ENCODE measurements around the gene SPEM1. TPM values are rescaled to one million over a fixed set of nuclear protein-coding genes. Genes with fewer than 3 reads are reported as not detected.

The SPEM1 gene
- total RNA-seq, 1 donor = not detected

- no peak for DNase-seq (ENCODE audit: low read depth)
- H3K4me3 ChIP-seq (ENCODE audit: low read depth, low read length) = no peak overlapping the region
- TF ChIP-seq CTCF (IDR thresholded peaks at IDR 0.05; ENCODE audit: insufficient read depth, low read length) = no peak
Observed at GRCh38 chr17:7410634-7411426, 9.3 kb upstream of the SPEM1 start.

- no peak overlapping the region for H3K4me3 ChIP-seq (ENCODE audit: low read depth, low read length)
- no peak for TF ChIP-seq CTCF (IDR thresholded peaks at IDR 0.05; ENCODE audit: insufficient read depth, low read length)
- no peak for DNase-seq (ENCODE audit: low read depth)
Observed at GRCh38 chr17:7411427-7411750, 8.7 kb upstream of the SPEM1 start.

- no peak for TF ChIP-seq CTCF (IDR thresholded peaks at IDR 0.05; ENCODE audit: insufficient read depth, low read length)
- no peak overlapping the region for H3K4me3 ChIP-seq (ENCODE audit: low read depth, low read length)
- DNase-seq (ENCODE audit: low read depth) = peak; percentile 30
Observed at GRCh38 chr17:7413346-7413985, 6.7 kb upstream of the SPEM1 start.

- DNase-seq (ENCODE audit: low read depth) = no peak
- TF ChIP-seq CTCF (IDR thresholded peaks at IDR 0.05; ENCODE audit: insufficient read depth, low read length) = no peak
Observed at GRCh38 chr17:7414837-7415236, 5.3 kb upstream of the SPEM1 start.

GRCh38 chr17:7415784-7416183, 4.3 kb upstream of the SPEM1 start:
- no peak overlapping the region for H3K4me3 ChIP-seq (ENCODE audit: low read depth, low read length)
- no peak for TF ChIP-seq CTCF (IDR thresholded peaks at IDR 0.05; ENCODE audit: insufficient read depth, low read length)
- no peak for DNase-seq (ENCODE audit: low read depth)

More at GRCh38 chr17:7414837-7415236, 5.3 kb upstream of the SPEM1 start:
- no peak overlapping the region for H3K4me3 ChIP-seq (ENCODE audit: low read depth, low read length)

- no peak for TF ChIP-seq CTCF (IDR thresholded peaks at IDR 0.05; ENCODE audit: insufficient read depth, low read length)
- no peak for DNase-seq (ENCODE audit: low read depth)
- no peak overlapping the region for H3K4me3 ChIP-seq (ENCODE audit: low read depth, low read length)
Observed at GRCh38 chr17:7416323-7416722, 3.8 kb upstream of the SPEM1 start.
